Measurements from ENCODE around the gene PTH2. TPM values are rescaled to one million over a fixed set of nuclear protein-coding genes. Genes with fewer than 3 reads are reported as not detected.
"Not testable (repeated sequence)": the region's sequence is repeated elsewhere in the genome, so short reads cannot be mapped to it uniquely, and the experiment has no call there.

Gene PTH2
- total and polyA plus RNA-seq, 8 donors: not detected

DNA sequence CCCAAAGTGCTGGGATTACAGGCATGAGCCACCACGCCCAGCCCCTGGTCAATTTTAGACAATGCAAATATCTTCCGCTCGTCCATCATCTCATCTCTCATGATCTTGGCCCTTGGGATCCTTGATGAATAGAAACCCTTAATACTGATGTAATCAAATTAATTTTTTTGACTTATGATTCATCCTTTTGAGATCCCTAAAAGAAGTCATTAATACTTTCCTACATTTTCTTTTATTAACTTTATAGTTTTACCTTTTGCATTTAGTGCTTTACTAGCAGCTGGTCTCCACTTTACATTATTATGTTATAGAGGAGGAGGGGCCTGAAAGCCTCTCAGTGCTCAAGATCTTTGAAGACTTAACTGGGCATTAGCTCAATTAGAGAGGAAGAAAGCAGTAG, 42.9 kb downstream of the PTH2 start:
- intact Hi-C loops (cut with DNase I): no loop called here
- H3K27ac ChIP-seq: no peak overlapping the region
- ATAC-seq (no peak), DNase-seq (no peak)
- H3K4me3 ChIP-seq: no peak overlapping the region
- H3K27me3 ChIP-seq: peaks cover 0 to 4% of the 10 kb centered on the region in 2 donors
- H3K9me3 ChIP-seq: peaks cover 0 to 11% of the 10 kb centered on the region in 2 donors
- TF ChIP-seq, protein P1, sequence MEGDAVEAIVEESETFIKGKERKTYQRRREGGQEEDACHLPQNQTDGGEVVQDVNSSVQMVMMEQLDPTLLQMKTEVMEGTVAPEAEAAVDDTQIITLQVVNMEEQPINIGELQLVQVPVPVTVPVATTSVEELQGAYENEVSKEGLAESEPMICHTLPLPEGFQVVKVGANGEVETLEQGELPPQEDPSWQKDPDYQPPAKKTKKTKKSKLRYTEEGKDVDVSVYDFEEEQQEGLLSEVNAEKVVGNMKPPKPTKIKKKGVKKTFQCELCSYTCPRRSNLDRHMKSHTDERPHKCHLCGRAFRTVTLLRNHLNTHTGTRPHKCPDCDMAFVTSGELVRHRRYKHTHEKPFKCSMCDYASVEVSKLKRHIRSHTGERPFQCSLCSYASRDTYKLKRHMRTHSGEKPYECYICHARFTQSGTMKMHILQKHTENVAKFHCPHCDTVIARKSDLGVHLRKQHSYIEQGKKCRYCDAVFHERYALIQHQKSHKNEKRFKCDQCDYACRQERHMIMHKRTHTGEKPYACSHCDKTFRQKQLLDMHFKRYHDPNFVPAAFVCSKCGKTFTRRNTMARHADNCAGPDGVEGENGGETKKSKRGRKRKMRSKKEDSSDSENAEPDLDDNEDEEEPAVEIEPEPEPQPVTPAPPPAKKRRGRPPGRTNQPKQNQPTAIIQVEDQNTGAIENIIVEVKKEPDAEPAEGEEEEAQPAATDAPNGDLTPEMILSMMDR (IDR thresholded peaks at IDR 0.05): no peak
- no peaks in the 10 kb centered on the region for H3K4me1 ChIP-seq
- H3K36me3 ChIP-seq: no peaks in the 10 kb centered on the region

DNA sequence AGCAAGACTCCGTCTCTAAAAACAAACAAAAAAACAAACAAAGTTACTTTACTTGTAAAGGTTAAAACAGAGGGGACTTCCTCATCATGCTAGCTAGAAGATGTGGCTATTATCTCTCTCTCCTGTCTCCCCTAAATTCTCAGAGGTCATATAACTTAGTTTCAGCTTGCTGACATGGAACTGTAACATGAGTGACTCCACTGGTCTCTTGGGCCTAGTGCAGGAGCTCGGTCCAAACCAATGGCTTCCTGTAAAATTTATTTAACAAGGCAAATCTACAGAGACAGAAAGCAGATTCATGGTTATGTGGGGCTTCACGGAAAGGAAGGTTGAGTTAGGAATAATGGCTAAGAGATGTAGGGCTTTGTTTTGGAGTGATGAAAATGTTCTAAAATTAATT, 44.7 kb downstream of the PTH2 start:
- intact Hi-C loops (cut with DNase I): no loop called here
- Histone ChIP-seq H3K4me1 (no peaks in the 10 kb centered on the region), H3K36me3 (no peaks in the 10 kb centered on the region), H3K4me3 (no peak overlapping the region), H3K27me3 (no peaks in the 10 kb centered on the region), H3K27ac (no peak overlapping the region), H3K9me3 (peaks cover 0 to 11% of the 10 kb centered on the region in 2 donors)
- DNase-seq (no peak), ATAC-seq (no peak)
- TF ChIP-seq, protein P1 (IDR thresholded peaks at IDR 0.05): no peak

- peaks cover 0 to 9% of the 10 kb centered on the region in 2 donors for H3K9me3 ChIP-seq
- DNase-seq (no peak), ATAC-seq (no peak)
- H3K4me3 ChIP-seq: no peak overlapping the region
- H3K36me3 ChIP-seq: no peaks in the 10 kb centered on the region
- intact Hi-C loops (cut with DNase I): no loop called here
- TF ChIP-seq, protein P1 (IDR thresholded peaks at IDR 0.05): no peak
- no peaks in the 10 kb centered on the region for H3K4me1 ChIP-seq
- no peaks in the 10 kb centered on the region for H3K27me3 ChIP-seq
- no peak overlapping the region for H3K27ac ChIP-seq
These were observed 48.4 kb downstream of the PTH2 start for GRCh38 chr19:49374665-49375434.

- H3K4me1 ChIP-seq; H3K27ac ChIP-seq; H3K27me3 ChIP-seq; H3K36me3 ChIP-seq; DNase-seq; H3K4me3 ChIP-seq; ATAC-seq; intact Hi-C loops (cut with DNase I): not testable (repeated sequence)
- peaks cover 0 to 26% of the 10 kb centered on the region in 2 donors for H3K9me3 ChIP-seq
These were observed 50.1 kb downstream of the PTH2 start for GRCh38 chr19:49373174-49373573.

Other genes with a start within 250 kb of the PTH2 start
- gene SLC6A16, start 98.2 kb downstream of the PTH2 start, total RNA-seq: 1 to 10 TPM in 1 of 2 donors, under 1 TPM in 1; 0.52 to 1.0 TPM
- gene SLC6A16, start 98.2 kb downstream of the PTH2 start, polyA plus RNA-seq (ENCODE audit: insufficient read length in 6 of 6): 1 to 10 TPM; 2.5 to 6.2 (median 4.3) TPM
- gene CD37, start 88.0 kb downstream of the PTH2 start, total RNA-seq: 10 to 100 TPM; 59.0 to 83.2 TPM
- gene CD37, start 88.0 kb downstream of the PTH2 start, polyA plus RNA-seq (ENCODE audit: insufficient read length in 6 of 6): 10 to 100 TPM; 36.5 to 55.9 (median 52.4) TPM
- 10 to 100 TPM; 36.3 to 50.5 TPM for gene TEAD2, start 61.0 kb downstream of the PTH2 start, total RNA-seq
- gene TEAD2, start 61.0 kb downstream of the PTH2 start, polyA plus RNA-seq (ENCODE audit: insufficient read length in 6 of 6): 100 to 1,000 TPM; 108 to 136 (median 123) TPM
- 1 to 10 TPM in 1 of 2 donors, not detected in 1; 1.0 TPM for gene DKKL1, start 59.6 kb downstream of the PTH2 start, total RNA-seq
- gene DKKL1, start 59.6 kb downstream of the PTH2 start, polyA plus RNA-seq (ENCODE audit: insufficient read length in 6 of 6): 1 to 10 TPM; 3.4 to 5.5 (median 4.6) TPM
- 1 to 10 TPM in 1 of 2 donors, under 1 TPM in 1; 0.84 to 3.6 TPM for gene KASH5, start 35.2 kb downstream of the PTH2 start, total RNA-seq
- not detected for gene KASH5, start 35.2 kb downstream of the PTH2 start, polyA plus RNA-seq (ENCODE audit: insufficient read length in 6 of 6)
- not detected for gene GFY, start 1.9 kb upstream of the PTH2 start, total RNA-seq
- not detected for gene GFY, start 1.9 kb upstream of the PTH2 start, polyA plus RNA-seq (ENCODE audit: insufficient read length in 6 of 6)
- gene SLC17A7, start 18.1 kb upstream of the PTH2 start, total RNA-seq: under 1 TPM; 0.29 to 0.34 TPM
- gene SLC17A7, start 18.1 kb upstream of the PTH2 start, polyA plus RNA-seq (ENCODE audit: insufficient read length in 6 of 6): under 1 TPM; 0.21 to 0.70 (median 0.36) TPM
- gene PIH1D1, start 28.4 kb upstream of the PTH2 start, total RNA-seq: 10 to 100 TPM; 54.4 to 78.5 TPM
- gene PIH1D1, start 28.4 kb upstream of the PTH2 start, polyA plus RNA-seq (ENCODE audit: insufficient read length in 6 of 6): 10 to 100 TPM; 73.6 to 93.2 (median 79.6) TPM
- gene ALDH16A1, start 29.8 kb upstream of the PTH2 start, total RNA-seq: 10 to 100 TPM; 29.3 to 54.2 TPM
- gene ALDH16A1, start 29.8 kb upstream of the PTH2 start, polyA plus RNA-seq (ENCODE audit: insufficient read length in 6 of 6): 10 to 100 TPM; 12.6 to 18.3 (median 16.5) TPM
- 10 to 100 TPM in 1 of 2 donors, 1 to 10 TPM in 1; 6.8 to 10.1 TPM for gene FLT3LG, start 50.8 kb upstream of the PTH2 start, total RNA-seq
- gene FLT3LG, start 50.8 kb upstream of the PTH2 start, polyA plus RNA-seq (ENCODE audit: insufficient read length in 6 of 6): 1 to 10 TPM; 6.7 to 9.7 (median 7.4) TPM
- gene RPL13A, start 64.2 kb upstream of the PTH2 start, total RNA-seq: 1,000 to 10,000 TPM; 1,924 to 2,053 TPM
- gene RPL13A, start 64.2 kb upstream of the PTH2 start, polyA plus RNA-seq (ENCODE audit: insufficient read length in 6 of 6): 1,000 to 10,000 TPM; 3,217 to 4,076 (median 3,655) TPM
- gene RPS11, start 73.0 kb upstream of the PTH2 start, total RNA-seq: 1,000 to 10,000 TPM; 1,463 to 1,657 TPM
- gene RPS11, start 73.0 kb upstream of the PTH2 start, polyA plus RNA-seq (ENCODE audit: insufficient read length in 6 of 6): 1,000 to 10,000 TPM; 3,128 to 3,903 (median 3,649) TPM
- gene FCGRT, start 89.2 kb upstream of the PTH2 start, total RNA-seq: 100 to 1,000 TPM; 283 to 288 TPM
- gene FCGRT, start 89.2 kb upstream of the PTH2 start, polyA plus RNA-seq (ENCODE audit: insufficient read length in 6 of 6): 100 to 1,000 TPM; 287 to 382 (median 307) TPM
- 10 to 100 TPM; 55.4 to 65.3 TPM for gene RCN3, start 104.6 kb upstream of the PTH2 start, total RNA-seq
- gene RCN3, start 104.6 kb upstream of the PTH2 start, polyA plus RNA-seq (ENCODE audit: insufficient read length in 6 of 6): 10 to 100 TPM; 17.1 to 42.5 (median 22.4) TPM
- gene NOSIP, start 157.1 kb upstream of the PTH2 start, total RNA-seq: 10 to 100 TPM; 40.8 to 45.0 TPM
- 10 to 100 TPM; 56.6 to 67.9 (median 63.6) TPM for gene NOSIP, start 157.1 kb upstream of the PTH2 start, polyA plus RNA-seq (ENCODE audit: insufficient read length in 6 of 6)
- gene PRRG2, start 157.9 kb upstream of the PTH2 start, total RNA-seq: 10 to 100 TPM in 1 of 2 donors, 1 to 10 TPM in 1; 7.6 to 13.6 TPM
- 1 to 10 TPM; 3.8 to 6.8 (median 5.1) TPM for gene PRRG2, start 157.9 kb upstream of the PTH2 start, polyA plus RNA-seq (ENCODE audit: insufficient read length in 6 of 6)
- 10 to 100 TPM; 26.1 to 26.7 TPM for gene PRR12, start 167.7 kb upstream of the PTH2 start, total RNA-seq
- 10 to 100 TPM; 21.4 to 33.7 (median 27.0) TPM for gene PRR12, start 167.7 kb upstream of the PTH2 start, polyA plus RNA-seq (ENCODE audit: insufficient read length in 6 of 6)
- 100 to 1,000 TPM in 1 of 2 donors, 10 to 100 TPM in 1; 76.0 to 131 TPM for gene RRAS, start 216.7 kb upstream of the PTH2 start, total RNA-seq
- 10 to 100 TPM; 21.4 to 34.0 (median 27.7) TPM for gene RRAS, start 216.7 kb upstream of the PTH2 start, polyA plus RNA-seq (ENCODE audit: insufficient read length in 6 of 6)
- gene SCAF1, start 218.8 kb upstream of the PTH2 start, total RNA-seq: 10 to 100 TPM; 61.5 to 63.8 TPM
- gene SCAF1, start 218.8 kb upstream of the PTH2 start, polyA plus RNA-seq (ENCODE audit: insufficient read length in 6 of 6): 10 to 100 TPM; 24.7 to 36.6 (median 33.1) TPM
- gene IRF3, start 242.4 kb upstream of the PTH2 start, total RNA-seq: 10 to 100 TPM; 81.2 to 93.6 TPM
- 10 to 100 TPM; 60.2 to 79.1 (median 70.4) TPM for gene IRF3, start 242.4 kb upstream of the PTH2 start, polyA plus RNA-seq (ENCODE audit: insufficient read length in 6 of 6)
- 10 to 100 TPM; 20.6 to 22.2 TPM for gene BCL2L12, start 242.5 kb upstream of the PTH2 start, total RNA-seq
- gene BCL2L12, start 242.5 kb upstream of the PTH2 start, polyA plus RNA-seq (ENCODE audit: insufficient read length in 6 of 6): 10 to 100 TPM; 21.4 to 30.1 (median 28.2) TPM

Data from left lung (tissue), 10 donors.